Epidermal melanocyte (primary cell): ENCODE data around the gene TBC1D1.

ENCODE experiments used
- DNase-seq: peaks from one replicate; pipeline ENCODE4 v3.0.0; 2011; ENCODE audit warnings: low spot score; ENCODE audit not compliant: insufficient read length

Gene TBC1D1

GRCh38 chr4:37889849-37890800 lies 759 bp upstream of the TBC1D1 start:
- DNase-seq: no peak

GRCh38 chr4:37891260-37892159 lies 626 bp downstream of the TBC1D1 start:
- DNase-seq: no peak

- no peak for DNase-seq
Observed at GRCh38 chr4:37892641-37893040, 1.8 kb downstream of the TBC1D1 start.

GRCh38 chr4:37893164-37893563 lies 2.3 kb downstream of the TBC1D1 start:
- DNase-seq: no peak

GRCh38 chr4:37895271-37895670 lies 4.4 kb downstream of the TBC1D1 start:
- DNase-seq: no peak

- DNase-seq: no peak
Observed at GRCh38 chr4:37896206-37896860, 5.4 kb downstream of the TBC1D1 start.

- no peak for DNase-seq
Observed at GRCh38 chr4:37902212-37902611, 11.3 kb downstream of the TBC1D1 start.

GRCh38 chr4:37902738-37903693 lies 12.1 kb downstream of the TBC1D1 start:
- DNase-seq: no peak

- DNase-seq: no peak
Observed at GRCh38 chr4:37903901-37904300, 13.0 kb downstream of the TBC1D1 start.

- no peak for DNase-seq
Observed at GRCh38 chr4:37904824-37905223, 13.9 kb downstream of the TBC1D1 start.

- DNase-seq: no peak
Observed at GRCh38 chr4:37905533-37906169, 14.8 kb downstream of the TBC1D1 start.

GRCh38 chr4:37908488-37909331 lies 17.8 kb downstream of the TBC1D1 start:
- DNase-seq: no peak

GRCh38 chr4:37909332-37910090 lies 18.6 kb downstream of the TBC1D1 start:
- DNase-seq: no peak

GRCh38 chr4:37910091-37910486 lies 19.2 kb downstream of the TBC1D1 start:
- DNase-seq: no peak

GRCh38 chr4:37914539-37914938 lies 23.7 kb downstream of the TBC1D1 start:
- no peak for DNase-seq

GRCh38 chr4:37917388-37917787 lies 26.5 kb downstream of the TBC1D1 start:
- DNase-seq: no peak

GRCh38 chr4:37918653-37919052 lies 27.8 kb downstream of the TBC1D1 start:
- DNase-seq: no peak

- DNase-seq: no peak
Observed at GRCh38 chr4:37922328-37922727, 31.4 kb downstream of the TBC1D1 start.
